GM23338 (cell line): ENCODE data around the gene CSTPP1. TPM values are rescaled to one million over a fixed set of nuclear protein-coding genes. Genes with fewer than 3 reads are reported as not detected.

Experiments used
- ATAC-seq: fragments of 200-7000 bp; cut with Tn5 transposase; 3 replicates; pipeline ENCODE4 v1.9.1; 2020
- DNase-seq: peaks from one replicate; pipeline ENCODE4 v3.0.0-alpha.2; 2015; ENCODE audit warnings: low spot score
- H2AFZ ChIP-seq: fragments of 200-600 bp; sonication (generic); 2 replicates; pipeline ENCODE4 v1.8.0; 2016; ENCODE audit warnings: antibody characterized with exemption, mild to moderate bottlenecking, moderate library complexity
- H3F3A ChIP-seq: fragments of 200-600 bp; sonication (generic); replicated peaks from 2 replicates; pipeline ENCODE4 v1.8.0; 2017; ENCODE audit warnings: antibody characterized with exemption, mixed run types, low read depth
- H3K27ac ChIP-seq: fragments of 200-600 bp; sonication (generic); 2 replicates; pipeline ENCODE4 v1.6.1; 2016; ENCODE audit warnings: low read depth
- H3K27me3 ChIP-seq: fragments of 200-600 bp; sonication (generic); 2 replicates; pipeline ENCODE4 v1.8.0; 2016; ENCODE audit warnings: mild to moderate bottlenecking, mixed run types, moderate library complexity; ENCODE audit not compliant: insufficient read depth
- H3K36me3 ChIP-seq: fragments of 200-600 bp; sonication (generic); 2 replicates; pipeline ENCODE4 v1.8.0; 2016; ENCODE audit warnings: mild to moderate bottlenecking; ENCODE audit not compliant: insufficient read depth
- H3K4me1 ChIP-seq: fragments of 200-600 bp; sonication (generic); 2 replicates; pipeline ENCODE4 v1.8.0; 2016; ENCODE audit warnings: mild to moderate bottlenecking, moderate library complexity; ENCODE audit not compliant: insufficient read depth
- H3K4me2 ChIP-seq: fragments of 200-600 bp; sonication (generic); 2 replicates; pipeline ENCODE4 v1.7.1; 2017; ENCODE audit warnings: mixed run types
- H3K4me3 ChIP-seq: fragments of 200-600 bp; sonication (generic); 2 replicates; pipeline ENCODE4 v1.6.1; 2016; ENCODE audit warnings: mixed run types
- H3K79me2 ChIP-seq: fragments of 200-600 bp; sonication (generic); replicated peaks from 2 replicates; pipeline ENCODE4 v1.8.0; 2017; ENCODE audit warnings: mild to moderate bottlenecking; ENCODE audit not compliant: insufficient read depth
- H3K9me2 ChIP-seq: fragments of 200-600 bp; sonication (generic); 2 replicates; pipeline ENCODE4 v1.8.0; 2017; ENCODE audit not compliant: insufficient read depth
- H4K20me1 ChIP-seq: fragments of 200-600 bp; sonication (generic); replicated peaks from 2 replicates; pipeline ENCODE4 v1.8.0; 2017; ENCODE audit warnings: mild to moderate bottlenecking; ENCODE audit not compliant: insufficient read depth
- H3K27ac Mint-ChIP-seq: 2 replicates; pipeline ENCODE4 v1.8.0; 2020; ENCODE audit warnings: inconsistent platforms, mild to moderate bottlenecking, moderate library complexity, mixed read lengths
- H3K27me3 Mint-ChIP-seq: 3 replicates; pipeline ENCODE4 v1.8.0; 2022; ENCODE audit warnings: low read depth, mild to moderate bottlenecking, moderate library complexity, mixed read lengths, inconsistent platforms; ENCODE audit not compliant: insufficient read depth, poor library complexity
- H3K36me3 Mint-ChIP-seq: 3 replicates; pipeline ENCODE4 v1.8.0; 2021; ENCODE audit warnings: low read depth, mild to moderate bottlenecking, inconsistent platforms, moderate library complexity, mixed read lengths
- H3K4me1 Mint-ChIP-seq: 3 replicates; pipeline ENCODE4 v1.8.0; 2020; ENCODE audit warnings: mild to moderate bottlenecking, inconsistent platforms, mixed read lengths
- H3K4me3 Mint-ChIP-seq: 3 replicates; pipeline ENCODE4 v1.8.0; 2021; ENCODE audit warnings: moderate library complexity, mild to moderate bottlenecking, inconsistent platforms, mixed read lengths
- H3K9me3 Mint-ChIP-seq: 3 replicates; pipeline ENCODE4 v1.8.0; 2020; ENCODE audit warnings: moderate library complexity, mild to moderate bottlenecking, inconsistent platforms, mixed read lengths
- CREB1 ChIP-seq: fragments of 250-450 bp; sonication (Bioruptor Pico); IDR thresholded peaks from 2 replicates; pipeline ENCODE4 v1.5.0; 2020; ENCODE audit warnings: low read depth, mild to moderate bottlenecking, moderate library complexity
- EZH2 ChIP-seq: fragments of 200-600 bp; sonication (generic); IDR thresholded peaks from one replicate; pipeline ENCODE4 v1.8.0; 2017; ENCODE audit warnings: antibody characterized with exemption, mild to moderate bottlenecking, low read depth; ENCODE audit not compliant: unreplicated experiment
- EZH2phosphoT487 ChIP-seq: fragments of 200-600 bp; sonication (generic); IDR thresholded peaks from one replicate; pipeline ENCODE4 v1.8.1; 2018; ENCODE audit warnings: antibody characterized with exemption; ENCODE audit not compliant: unreplicated experiment
- JUNB ChIP-seq: IDR thresholded peaks from one replicate; pipeline ENCODE4 v1.6.1; 2016; ENCODE audit warnings: antibody characterized with exemption; ENCODE audit not compliant: unreplicated experiment
- NANOG ChIP-seq: IDR thresholded peaks from 2 replicates; pipeline ENCODE4 v1.6.1; 2016; ENCODE audit warnings: antibody characterized with exemption, borderline replicate concordance
- POLR2AphosphoS5 ChIP-seq: IDR thresholded peaks from 2 replicates; pipeline ENCODE4 v1.6.1; 2016; ENCODE audit warnings: antibody characterized with exemption, low read depth
- STAT1 ChIP-seq: IDR thresholded peaks from one replicate; pipeline ENCODE4 v1.6.1; 2016; ENCODE audit warnings: antibody characterized with exemption; ENCODE audit not compliant: unreplicated experiment
- ZNF114 ChIP-seq: fragments of 250-450 bp; sonication (Bioruptor Pico); IDR thresholded peaks from 2 replicates; pipeline ENCODE4 v1.5.0; 2020; ENCODE audit warnings: mild to moderate bottlenecking, moderate library complexity
- ZNF331 ChIP-seq: fragments of 250-450 bp; sonication (Bioruptor Pico); IDR thresholded peaks from 2 replicates; pipeline ENCODE4 v1.5.0; 2020; ENCODE audit warnings: low read depth, mild to moderate bottlenecking, moderate library complexity
- polyA plus RNA-seq: library from polyadenylated mRNA; unstranded; fragments of >200 nt; fragmentation: Nextera tagmentation; extraction: Ambion mirVana; gene quantifications from 2 replicates; pipeline ENCODE4 v1.2.1, GENCODE V29; 2016
- total RNA-seq: library from RNA; depleted of rRNA; stranded (reverse); fragments of >200 nt; shearing (Covaris generic); gene quantifications from 2 replicates; pipeline ENCODE4 v1.2.3, GENCODE V29; 2014
- TF ChIP-seq, protein P1 (sequence below): fragments of 250-450 bp; sonication (Bioruptor Pico); IDR thresholded peaks from 2 replicates; pipeline ENCODE4 v1.5.0; 2020; ENCODE audit warnings: mild to moderate bottlenecking, moderate library complexity
- TF ChIP-seq, protein P2 (sequence below): IDR thresholded peaks from 2 replicates; pipeline ENCODE4 v1.6.1; 2016; ENCODE audit warnings: antibody characterized with exemption
- TF ChIP-seq, protein P3 (sequence below): IDR thresholded peaks from one replicate; pipeline ENCODE4 v1.6.1; 2018; ENCODE audit warnings: antibody characterized with exemption; ENCODE audit not compliant: unreplicated experiment
- TF ChIP-seq, protein P4 (sequence below), 2 experiments: fragments of 200-600 bp in 1 of 2; sonication (generic) in 1 of 2; conservative IDR thresholded peaks; 2 replicates each; pipeline versions ENCODE4 v1.5.1 to v1.6.1; 2016 to 2017; ENCODE audit warnings: antibody characterized with exemption in 2 of 2, low read depth in 2 of 2, mild to moderate bottlenecking in 2 of 2, moderate library complexity in 1 of 2

Gene CSTPP1
- total and polyA plus RNA-seq, 2 experiments from 2014 or later = 23.5 to 42.6 TPM

DNA sequence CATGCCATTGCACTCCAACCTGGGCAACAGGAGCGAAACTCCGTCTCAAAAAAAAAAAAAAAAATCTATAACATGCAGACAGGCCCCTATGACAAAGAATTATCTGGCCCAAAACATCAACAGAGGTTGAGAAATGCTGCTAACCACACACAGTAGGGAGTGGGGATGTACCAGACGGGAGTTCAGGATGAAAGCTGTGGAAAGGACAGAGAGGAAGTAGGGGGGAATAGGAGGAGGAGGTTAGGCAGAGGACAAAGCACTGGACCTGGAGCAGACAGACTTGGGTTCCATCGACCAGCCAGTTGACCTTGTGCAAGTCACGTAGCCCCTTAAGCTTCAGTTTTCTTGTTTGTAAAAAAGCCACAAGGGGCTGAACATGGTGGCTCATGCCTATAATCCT, 30.8 kb upstream of the CSTPP1 start:
- ATAC-seq = no peak
- H3K4me2 ChIP-seq = no peak overlapping the region

More for the DNA sequence above, 30.8 kb upstream of the CSTPP1 start:
- Mint-ChIP-seq H3K36me3 (peaks cover 30% of the 10 kb centered on the region), H3K9me3 (no peaks in the 10 kb centered on the region), H3K4me3 (no peak overlapping the region; the same call in 2 of the 3 replicates), H3K27ac (peak overlapping the region; percentile 10; the same call in 1 of the 2 replicates), H3K4me1 (peaks cover 58% of the 10 kb centered on the region), H3K27me3 (peaks cover 9% of the 10 kb centered on the region)
- no peak overlapping the region for H2AFZ ChIP-seq
- no peaks in the 10 kb centered on the region for H3K9me2 ChIP-seq
- DNase-seq = no peak
- no peak overlapping the region for H3K4me3 ChIP-seq
- peak overlapping the region; percentile 91; the same call in 1 of the 2 replicates for H3K27ac ChIP-seq
- H3K36me3 ChIP-seq = no peaks in the 10 kb centered on the region
- peaks cover 51% of the 10 kb centered on the region for H3K4me1 ChIP-seq
- peaks cover 50% of the 10 kb centered on the region for H3K79me2 ChIP-seq
- H3F3A ChIP-seq = peaks cover 19% of the 10 kb centered on the region
- 0 out of 2 replicates have a peak, but pooled peaks cover 3% of the 10 kb centered on the region for H4K20me1 ChIP-seq
- TF ChIP-seq ZNF331 (CRISPR knock-in tag) (no peak), ZNF114 (no peak), STAT1 (no peak), NANOG (no peak), EZH2phosphoT487 (no peak), JUNB (no peak), EZH2 (no peak), POLR2AphosphoS5 (no peak), CREB1 (no peak)
- TF ChIP-seq, protein P1, sequence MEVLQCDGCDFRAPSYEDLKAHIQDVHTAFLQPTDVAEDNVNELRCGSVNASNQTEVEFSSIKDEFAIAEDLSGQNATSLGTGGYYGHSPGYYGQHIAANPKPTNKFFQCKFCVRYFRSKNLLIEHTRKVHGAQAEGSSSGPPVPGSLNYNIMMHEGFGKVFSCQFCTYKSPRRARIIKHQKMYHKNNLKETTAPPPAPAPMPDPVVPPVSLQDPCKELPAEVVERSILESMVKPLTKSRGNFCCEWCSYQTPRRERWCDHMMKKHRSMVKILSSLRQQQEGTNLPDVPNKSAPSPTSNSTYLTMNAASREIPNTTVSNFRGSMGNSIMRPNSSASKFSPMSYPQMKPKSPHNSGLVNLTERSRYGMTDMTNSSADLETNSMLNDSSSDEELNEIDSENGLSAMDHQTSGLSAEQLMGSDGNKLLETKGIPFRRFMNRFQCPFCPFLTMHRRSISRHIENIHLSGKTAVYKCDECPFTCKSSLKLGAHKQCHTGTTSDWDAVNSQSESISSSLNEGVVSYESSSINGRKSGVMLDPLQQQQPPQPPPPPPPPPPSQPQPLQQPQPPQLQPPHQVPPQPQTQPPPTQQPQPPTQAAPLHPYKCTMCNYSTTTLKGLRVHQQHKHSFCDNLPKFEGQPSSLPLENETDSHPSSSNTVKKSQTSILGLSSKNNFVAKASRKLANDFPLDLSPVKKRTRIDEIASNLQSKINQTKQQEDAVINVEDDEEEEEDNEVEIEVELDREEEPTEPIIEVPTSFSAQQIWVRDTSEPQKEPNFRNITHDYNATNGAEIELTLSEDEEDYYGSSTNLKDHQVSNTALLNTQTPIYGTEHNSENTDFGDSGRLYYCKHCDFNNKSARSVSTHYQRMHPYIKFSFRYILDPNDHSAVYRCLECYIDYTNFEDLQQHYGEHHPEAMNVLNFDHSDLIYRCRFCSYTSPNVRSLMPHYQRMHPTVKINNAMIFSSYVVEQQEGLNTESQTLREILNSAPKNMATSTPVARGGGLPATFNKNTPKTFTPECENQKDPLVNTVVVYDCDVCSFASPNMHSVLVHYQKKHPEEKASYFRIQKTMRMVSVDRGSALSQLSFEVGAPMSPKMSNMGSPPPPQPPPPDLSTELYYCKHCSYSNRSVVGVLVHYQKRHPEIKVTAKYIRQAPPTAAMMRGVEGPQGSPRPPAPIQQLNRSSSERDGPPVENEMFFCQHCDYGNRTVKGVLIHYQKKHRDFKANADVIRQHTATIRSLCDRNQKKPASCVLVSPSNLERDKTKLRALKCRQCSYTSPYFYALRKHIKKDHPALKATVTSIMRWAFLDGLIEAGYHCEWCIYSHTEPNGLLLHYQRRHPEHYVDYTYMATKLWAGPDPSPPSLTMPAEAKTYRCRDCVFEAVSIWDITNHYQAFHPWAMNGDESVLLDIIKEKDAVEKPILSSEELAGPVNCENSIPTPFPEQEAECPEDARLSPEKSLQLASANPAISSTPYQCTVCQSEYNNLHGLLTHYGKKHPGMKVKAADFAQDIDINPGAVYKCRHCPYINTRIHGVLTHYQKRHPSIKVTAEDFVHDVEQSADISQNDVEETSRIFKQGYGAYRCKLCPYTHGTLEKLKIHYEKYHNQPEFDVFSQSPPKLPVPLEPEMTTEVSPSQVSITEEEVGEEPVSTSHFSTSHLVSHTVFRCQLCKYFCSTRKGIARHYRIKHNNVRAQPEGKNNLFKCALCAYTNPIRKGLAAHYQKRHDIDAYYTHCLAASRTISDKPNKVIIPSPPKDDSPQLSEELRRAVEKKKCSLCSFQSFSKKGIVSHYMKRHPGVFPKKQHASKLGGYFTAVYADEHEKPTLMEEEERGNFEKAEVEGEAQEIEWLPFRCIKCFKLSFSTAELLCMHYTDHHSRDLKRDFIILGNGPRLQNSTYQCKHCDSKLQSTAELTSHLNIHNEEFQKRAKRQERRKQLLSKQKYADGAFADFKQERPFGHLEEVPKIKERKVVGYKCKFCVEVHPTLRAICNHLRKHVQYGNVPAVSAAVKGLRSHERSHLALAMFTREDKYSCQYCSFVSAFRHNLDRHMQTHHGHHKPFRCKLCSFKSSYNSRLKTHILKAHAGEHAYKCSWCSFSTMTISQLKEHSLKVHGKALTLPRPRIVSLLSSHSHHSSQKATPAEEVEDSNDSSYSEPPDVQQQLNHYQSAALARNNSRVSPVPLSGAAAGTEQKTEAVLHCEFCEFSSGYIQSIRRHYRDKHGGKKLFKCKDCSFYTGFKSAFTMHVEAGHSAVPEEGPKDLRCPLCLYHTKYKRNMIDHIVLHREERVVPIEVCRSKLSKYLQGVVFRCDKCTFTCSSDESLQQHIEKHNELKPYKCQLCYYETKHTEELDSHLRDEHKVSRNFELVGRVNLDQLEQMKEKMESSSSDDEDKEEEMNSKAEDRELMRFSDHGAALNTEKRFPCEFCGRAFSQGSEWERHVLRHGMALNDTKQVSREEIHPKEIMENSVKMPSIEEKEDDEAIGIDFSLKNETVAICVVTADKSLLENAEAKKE (CRISPR knock-in tag) = no peak
- TF ChIP-seq, protein P2, sequence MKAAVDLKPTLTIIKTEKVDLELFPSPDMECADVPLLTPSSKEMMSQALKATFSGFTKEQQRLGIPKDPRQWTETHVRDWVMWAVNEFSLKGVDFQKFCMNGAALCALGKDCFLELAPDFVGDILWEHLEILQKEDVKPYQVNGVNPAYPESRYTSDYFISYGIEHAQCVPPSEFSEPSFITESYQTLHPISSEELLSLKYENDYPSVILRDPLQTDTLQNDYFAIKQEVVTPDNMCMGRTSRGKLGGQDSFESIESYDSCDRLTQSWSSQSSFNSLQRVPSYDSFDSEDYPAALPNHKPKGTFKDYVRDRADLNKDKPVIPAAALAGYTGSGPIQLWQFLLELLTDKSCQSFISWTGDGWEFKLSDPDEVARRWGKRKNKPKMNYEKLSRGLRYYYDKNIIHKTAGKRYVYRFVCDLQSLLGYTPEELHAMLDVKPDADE = no peak
- TF ChIP-seq, protein P3, sequence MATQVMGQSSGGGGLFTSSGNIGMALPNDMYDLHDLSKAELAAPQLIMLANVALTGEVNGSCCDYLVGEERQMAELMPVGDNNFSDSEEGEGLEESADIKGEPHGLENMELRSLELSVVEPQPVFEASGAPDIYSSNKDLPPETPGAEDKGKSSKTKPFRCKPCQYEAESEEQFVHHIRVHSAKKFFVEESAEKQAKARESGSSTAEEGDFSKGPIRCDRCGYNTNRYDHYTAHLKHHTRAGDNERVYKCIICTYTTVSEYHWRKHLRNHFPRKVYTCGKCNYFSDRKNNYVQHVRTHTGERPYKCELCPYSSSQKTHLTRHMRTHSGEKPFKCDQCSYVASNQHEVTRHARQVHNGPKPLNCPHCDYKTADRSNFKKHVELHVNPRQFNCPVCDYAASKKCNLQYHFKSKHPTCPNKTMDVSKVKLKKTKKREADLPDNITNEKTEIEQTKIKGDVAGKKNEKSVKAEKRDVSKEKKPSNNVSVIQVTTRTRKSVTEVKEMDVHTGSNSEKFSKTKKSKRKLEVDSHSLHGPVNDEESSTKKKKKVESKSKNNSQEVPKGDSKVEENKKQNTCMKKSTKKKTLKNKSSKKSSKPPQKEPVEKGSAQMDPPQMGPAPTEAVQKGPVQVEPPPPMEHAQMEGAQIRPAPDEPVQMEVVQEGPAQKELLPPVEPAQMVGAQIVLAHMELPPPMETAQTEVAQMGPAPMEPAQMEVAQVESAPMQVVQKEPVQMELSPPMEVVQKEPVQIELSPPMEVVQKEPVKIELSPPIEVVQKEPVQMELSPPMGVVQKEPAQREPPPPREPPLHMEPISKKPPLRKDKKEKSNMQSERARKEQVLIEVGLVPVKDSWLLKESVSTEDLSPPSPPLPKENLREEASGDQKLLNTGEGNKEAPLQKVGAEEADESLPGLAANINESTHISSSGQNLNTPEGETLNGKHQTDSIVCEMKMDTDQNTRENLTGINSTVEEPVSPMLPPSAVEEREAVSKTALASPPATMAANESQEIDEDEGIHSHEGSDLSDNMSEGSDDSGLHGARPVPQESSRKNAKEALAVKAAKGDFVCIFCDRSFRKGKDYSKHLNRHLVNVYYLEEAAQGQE = no peak
- TF ChIP-seq, protein P4, sequence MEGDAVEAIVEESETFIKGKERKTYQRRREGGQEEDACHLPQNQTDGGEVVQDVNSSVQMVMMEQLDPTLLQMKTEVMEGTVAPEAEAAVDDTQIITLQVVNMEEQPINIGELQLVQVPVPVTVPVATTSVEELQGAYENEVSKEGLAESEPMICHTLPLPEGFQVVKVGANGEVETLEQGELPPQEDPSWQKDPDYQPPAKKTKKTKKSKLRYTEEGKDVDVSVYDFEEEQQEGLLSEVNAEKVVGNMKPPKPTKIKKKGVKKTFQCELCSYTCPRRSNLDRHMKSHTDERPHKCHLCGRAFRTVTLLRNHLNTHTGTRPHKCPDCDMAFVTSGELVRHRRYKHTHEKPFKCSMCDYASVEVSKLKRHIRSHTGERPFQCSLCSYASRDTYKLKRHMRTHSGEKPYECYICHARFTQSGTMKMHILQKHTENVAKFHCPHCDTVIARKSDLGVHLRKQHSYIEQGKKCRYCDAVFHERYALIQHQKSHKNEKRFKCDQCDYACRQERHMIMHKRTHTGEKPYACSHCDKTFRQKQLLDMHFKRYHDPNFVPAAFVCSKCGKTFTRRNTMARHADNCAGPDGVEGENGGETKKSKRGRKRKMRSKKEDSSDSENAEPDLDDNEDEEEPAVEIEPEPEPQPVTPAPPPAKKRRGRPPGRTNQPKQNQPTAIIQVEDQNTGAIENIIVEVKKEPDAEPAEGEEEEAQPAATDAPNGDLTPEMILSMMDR (conservative IDR thresholded peaks at IDR 0.05; ENCODE audit: low read depth in 2 of 2) = no peak
- H3K27me3 ChIP-seq = no peaks in the 10 kb centered on the region
